ENCODE data around the gene AMMECR1.
A peak's percentile ranks its signal among the peaks of the same experiment; 100 is the strongest.

The AMMECR1 gene

GRCh38 chrX:110171442-110171841 is 146.4 kb downstream of the AMMECR1 start:
- no peak for TF ChIP-seq CTCF (IDR thresholded peaks at IDR 0.05; ENCODE audit: extremely low read depth, insufficient read depth, missing control alignments)
- in situ Hi-C loops (cut with MboI; ENCODE audit: low pct_unique_long_range_greater_than_20kb, low sequenced_read_pairs, unreplicated experiment): no loop called here
- no peak for DNase-seq (ENCODE audit: low spot score)

DNA sequence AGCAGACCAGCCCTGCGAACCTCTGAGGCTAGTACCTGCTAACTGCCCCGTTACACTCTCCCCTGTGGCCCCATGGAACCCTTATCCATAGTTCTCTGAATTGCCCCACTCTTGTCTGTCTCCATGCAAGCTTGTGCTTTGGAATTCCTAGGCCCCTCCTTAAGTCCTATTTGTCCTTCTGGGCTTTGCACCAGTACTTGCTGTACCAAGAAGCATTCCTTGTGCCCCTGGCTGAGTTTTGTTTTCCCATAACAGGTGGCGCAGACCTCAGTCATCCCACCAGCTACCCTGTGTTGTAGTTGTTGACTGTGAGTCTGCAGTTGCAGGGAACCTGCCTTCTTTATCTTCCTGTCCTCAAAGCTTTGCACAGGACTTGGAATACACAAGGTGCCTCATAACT is 147.9 kb downstream of the AMMECR1 start:
- DNase-seq (ENCODE audit: low spot score): no peak
- TF ChIP-seq CTCF (IDR thresholded peaks at IDR 0.05; ENCODE audit: extremely low read depth, insufficient read depth, missing control alignments): no peak
- in situ Hi-C loops (cut with MboI; ENCODE audit: low pct_unique_long_range_greater_than_20kb, low sequenced_read_pairs, unreplicated experiment): no loop called here

DNA sequence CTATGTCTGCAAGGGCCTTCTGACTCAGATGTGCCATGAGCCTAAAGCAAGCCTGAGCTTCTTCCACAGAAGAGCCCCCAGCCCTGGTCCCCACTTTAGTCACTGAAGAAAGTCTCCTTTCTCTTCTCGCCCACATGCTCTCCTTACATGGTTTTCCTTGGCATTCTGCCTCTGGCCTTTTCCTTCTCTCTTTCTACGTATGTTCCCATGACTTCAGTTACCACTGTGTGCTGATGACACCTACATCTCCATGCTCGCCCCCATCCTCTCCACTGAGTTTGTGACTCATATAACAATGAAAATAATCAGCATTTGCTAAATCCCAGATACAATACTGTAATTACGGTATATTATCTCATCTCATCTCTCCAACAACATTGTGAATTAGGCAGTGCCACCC is 149.3 kb downstream of the AMMECR1 start:
- no peak for DNase-seq (ENCODE audit: low spot score)
- in situ Hi-C loops (cut with MboI; ENCODE audit: low pct_unique_long_range_greater_than_20kb, low sequenced_read_pairs, unreplicated experiment): no loop called here
- TF ChIP-seq CTCF (IDR thresholded peaks at IDR 0.05; ENCODE audit: extremely low read depth, insufficient read depth, missing control alignments): no peak

GRCh38 chrX:110167952-110168451 is 149.9 kb downstream of the AMMECR1 start:
- peak; percentile 40 for DNase-seq (ENCODE audit: low spot score)
- peak; percentile 75 for TF ChIP-seq CTCF (IDR thresholded peaks at IDR 0.05; ENCODE audit: extremely low read depth, insufficient read depth, missing control alignments)
- in situ Hi-C loops (cut with MboI; ENCODE audit: low pct_unique_long_range_greater_than_20kb, low sequenced_read_pairs, unreplicated experiment): no loop called here

GRCh38 chrX:110163488-110163887 is 154.4 kb downstream of the AMMECR1 start:
- no peak for TF ChIP-seq CTCF (IDR thresholded peaks at IDR 0.05; ENCODE audit: extremely low read depth, insufficient read depth, missing control alignments)
- no peak for DNase-seq (ENCODE audit: low spot score)
- in situ Hi-C loops (cut with MboI; ENCODE audit: low pct_unique_long_range_greater_than_20kb, low sequenced_read_pairs, unreplicated experiment): loop anchor here (5.0 kb wide), 1 partner anchor 244 kb away; no protein-coding TSS in a partner anchor

DNA sequence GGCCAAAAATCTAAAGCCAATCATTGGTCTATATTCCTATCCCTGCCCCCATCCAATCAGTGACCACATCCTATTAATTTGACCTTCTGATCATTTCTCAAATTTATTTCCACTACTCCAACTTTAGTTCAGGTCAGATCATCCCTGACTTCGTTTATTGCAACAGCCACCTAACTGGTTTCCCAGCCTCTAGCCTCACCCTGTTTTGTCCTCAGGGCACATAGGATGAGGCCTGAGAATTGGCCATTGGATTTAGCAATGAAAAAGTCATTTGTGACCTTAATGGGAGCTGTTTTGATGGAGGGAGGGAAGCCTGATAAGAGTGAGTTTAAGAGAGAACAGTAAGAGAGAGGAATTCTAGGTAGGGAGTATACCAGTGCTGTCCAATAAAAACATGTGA is 155.0 kb downstream of the AMMECR1 start:
- DNase-seq (ENCODE audit: low spot score): no peak
- no peak for TF ChIP-seq CTCF (IDR thresholded peaks at IDR 0.05; ENCODE audit: extremely low read depth, insufficient read depth, missing control alignments)
- in situ Hi-C loops (cut with MboI; ENCODE audit: low pct_unique_long_range_greater_than_20kb, low sequenced_read_pairs, unreplicated experiment): loop anchor here (5.0 kb wide), 1 partner anchor 244 kb away; no protein-coding TSS in a partner anchor

Measured in GM13977 (cell line).